K562 (cell line): ENCODE data around the gene IL4I1. TPM values are rescaled to one million over a fixed set of nuclear protein-coding genes. Genes with fewer than 3 reads are reported as not detected.
A peak's percentile ranks its signal among the peaks of the same experiment; 100 is the strongest.

Experiments
- BACH1 ChIP-seq: fragments of 200-800 bp; sonication (Bioruptor generic); IDR thresholded peaks from 2 replicates; pipeline ENCODE4 v1.6.1; 2016; ENCODE audit warnings: missing genetic modification characterization, missing compliant biosample characterization
- CTBP1 ChIP-seq: fragments of 450-650 bp; IDR thresholded peaks from 2 replicates; pipeline ENCODE4 v1.6.1; 2016; ENCODE audit warnings: borderline replicate concordance
- IRF9 ChIP-seq: fragments of 450-650 bp; IDR thresholded peaks from 2 replicates; pipeline ENCODE4 v1.6.1; 2016; ENCODE audit warnings: missing biosample characterization, missing genetic modification characterization
- MAFG ChIP-seq: fragments of 450-650 bp; conservative IDR thresholded peaks from 2 replicates; pipeline ENCODE4 v1.6.1; 2016; ENCODE audit warnings: missing genetic modification characterization, missing compliant biosample characterization
- POLR2G ChIP-seq: fragments of 200-400 bp; formaldehyde crosslinking; IDR thresholded peaks from 2 replicates; pipeline ENCODE4 v1.6.1; 2017; ENCODE audit warnings: low read depth, mild to moderate bottlenecking, antibody characterized with exemption, low read length, moderate library complexity
- POLR2H ChIP-seq: IDR thresholded peaks from 2 replicates; pipeline ENCODE4 v1.6.1; 2016; ENCODE audit warnings: missing genetic modification characterization, low read depth, mild to moderate bottlenecking, control low read depth, missing compliant biosample characterization, moderate library complexity
- RNF219 ChIP-seq: fragments of 250-450 bp; sonication (Bioruptor Pico); IDR thresholded peaks from 2 replicates; pipeline ENCODE4 v1.5.0; 2022; ENCODE audit warnings: mild to moderate bottlenecking
- SP1 ChIP-seq: sonication (generic); formaldehyde crosslinking; IDR thresholded peaks from 2 replicates; pipeline ENCODE4 v1.8.1; 2022; ENCODE audit warnings: mild to moderate bottlenecking, missing genetic modification reagents
- TFE3 ChIP-seq: fragments of 450-650 bp; formaldehyde crosslinking; IDR thresholded peaks from 2 replicates; pipeline ENCODE4 v1.4.0; 2020; ENCODE audit warnings: mild to moderate bottlenecking, mixed read lengths
- ZNF217 ChIP-seq: sonication (generic); formaldehyde crosslinking; IDR thresholded peaks from 2 replicates; pipeline ENCODE4 v1.8.0; 2022; ENCODE audit warnings: mild to moderate bottlenecking, missing genetic modification reagents
- polyA plus RNA-seq, 8 experiments: library from polyadenylated mRNA; depleted of rRNA in 4 of 8; stranded (reverse) in 5 of 8; unstranded in 3 of 8; fragments of >200 nt; fragmentation: Nextera tagmentation in 2 of 8; fragmentation: Illumina TruSeq in 1 of 8; extraction: Ambion mirVana in 2 of 8; extraction: Trizol in 1 of 8; gene quantifications; 2 replicates each; pipeline versions ENCODE4 v1.2.1 to v1.2.3, GENCODE V29; 2011 to 2014; ENCODE audit warnings: inconsistent platforms in 1 of 8, missing spikeins in 1 of 8
- total RNA-seq, 7 experiments: library from RNA; depleted of rRNA in 6 of 7; stranded (reverse); fragments of >200 nt in 6 of 7; fragmentation: Illumina TruSeq in 2 of 7; extraction: Trizol in 2 of 7; gene quantifications; 2 replicates each; pipeline versions ENCODE4 v1.2.1 to v1.2.3, GENCODE V29; 2011 to 2021; ENCODE audit warnings: low replicate concordance in 1 of 7
- TF ChIP-seq, protein P1 (sequence below), 2 experiments: fragments of 450-650 bp in 1 of 2; sonication (generic) in 1 of 2; formaldehyde crosslinking in 1 of 2; IDR thresholded peaks; 2 replicates each; pipeline versions ENCODE4 v1.7.1 to v1.9.0; 2016 to 2022; ENCODE audit warnings: inconsistent platforms in 1 of 2, mild to moderate bottlenecking in 1 of 2, missing genetic modification reagents in 1 of 2

Gene IL4I1
- total and polyA plus RNA-seq, 9 of the 15 experiments (the other 6 are each of a cell fraction or from before 2014, with no cell fraction given), result 0.06 to 0.95 (median 0.43) TPM; not detected in 2

DNA sequence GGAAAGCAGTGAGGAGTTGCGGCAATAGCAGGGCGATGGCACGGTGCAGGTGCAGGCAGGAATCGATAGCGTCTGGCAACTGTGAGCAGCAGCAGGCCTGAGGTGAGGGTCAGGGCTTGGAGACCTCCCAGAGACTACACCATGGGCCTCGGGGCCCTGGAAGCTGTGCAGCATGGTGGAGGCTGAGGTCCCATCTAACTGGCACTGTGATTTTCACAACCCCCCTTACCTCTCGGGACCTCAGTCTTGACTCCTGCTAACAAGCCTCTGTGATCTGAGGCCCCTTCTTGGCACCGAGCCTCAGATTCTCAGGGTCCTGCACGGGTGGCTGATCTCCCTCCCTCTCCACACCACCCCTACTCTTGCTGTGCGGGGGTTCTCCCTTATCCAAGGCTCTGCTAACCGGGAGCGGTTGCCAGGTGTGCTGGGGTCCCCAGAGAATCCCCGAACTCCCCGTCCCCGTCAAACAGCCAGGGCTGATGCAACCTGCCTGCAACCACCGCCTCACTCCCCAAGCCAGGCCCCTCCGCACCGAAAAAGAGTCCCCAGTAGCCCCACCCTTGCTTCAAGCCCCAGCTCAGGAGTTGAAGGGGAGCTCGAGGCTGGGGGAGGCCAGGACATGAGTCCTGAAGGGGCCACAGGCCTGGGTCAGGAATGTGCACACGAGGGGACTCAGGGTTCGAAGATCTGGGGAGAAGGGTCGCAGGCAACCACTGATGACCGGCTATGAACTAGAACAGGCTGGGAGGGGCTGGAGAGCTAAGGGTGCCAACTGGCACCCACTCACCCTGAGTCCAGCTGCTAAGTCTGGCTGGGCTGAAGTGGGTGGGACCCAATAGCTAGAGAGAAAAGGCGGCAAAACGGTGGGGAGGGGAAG is 27.6 kb upstream of the IL4I1 start (continued):
- TF ChIP-seq, protein P1, sequence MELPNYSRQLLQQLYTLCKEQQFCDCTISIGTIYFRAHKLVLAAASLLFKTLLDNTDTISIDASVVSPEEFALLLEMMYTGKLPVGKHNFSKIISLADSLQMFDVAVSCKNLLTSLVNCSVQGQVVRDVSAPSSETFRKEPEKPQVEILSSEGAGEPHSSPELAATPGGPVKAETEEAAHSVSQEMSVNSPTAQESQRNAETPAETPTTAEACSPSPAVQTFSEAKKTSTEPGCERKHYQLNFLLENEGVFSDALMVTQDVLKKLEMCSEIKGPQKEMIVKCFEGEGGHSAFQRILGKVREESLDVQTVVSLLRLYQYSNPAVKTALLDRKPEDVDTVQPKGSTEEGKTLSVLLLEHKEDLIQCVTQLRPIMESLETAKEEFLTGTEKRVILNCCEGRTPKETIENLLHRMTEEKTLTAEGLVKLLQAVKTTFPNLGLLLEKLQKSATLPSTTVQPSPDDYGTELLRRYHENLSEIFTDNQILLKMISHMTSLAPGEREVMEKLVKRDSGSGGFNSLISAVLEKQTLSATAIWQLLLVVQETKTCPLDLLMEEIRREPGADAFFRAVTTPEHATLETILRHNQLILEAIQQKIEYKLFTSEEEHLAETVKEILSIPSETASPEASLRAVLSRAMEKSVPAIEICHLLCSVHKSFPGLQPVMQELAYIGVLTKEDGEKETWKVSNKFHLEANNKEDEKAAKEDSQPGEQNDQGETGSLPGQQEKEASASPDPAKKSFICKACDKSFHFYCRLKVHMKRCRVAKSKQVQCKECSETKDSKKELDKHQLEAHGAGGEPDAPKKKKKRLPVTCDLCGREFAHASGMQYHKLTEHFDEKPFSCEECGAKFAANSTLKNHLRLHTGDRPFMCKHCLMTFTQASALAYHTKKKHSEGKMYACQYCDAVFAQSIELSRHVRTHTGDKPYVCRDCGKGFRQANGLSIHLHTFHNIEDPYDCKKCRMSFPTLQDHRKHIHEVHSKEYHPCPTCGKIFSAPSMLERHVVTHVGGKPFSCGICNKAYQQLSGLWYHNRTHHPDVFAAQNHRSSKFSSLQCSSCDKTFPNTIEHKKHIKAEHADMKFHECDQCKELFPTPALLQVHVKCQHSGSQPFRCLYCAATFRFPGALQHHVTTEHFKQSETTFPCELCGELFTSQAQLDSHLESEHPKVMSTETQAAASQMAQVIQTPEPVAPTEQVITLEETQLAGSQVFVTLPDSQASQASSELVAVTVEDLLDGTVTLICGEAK (IDR thresholded peaks at IDR 0.05), result no peak
- TF ChIP-seq, protein P1 (CRISPR knock-in tag; IDR thresholded peaks at IDR 0.05), result no peak
- peak; percentile 53 for TF ChIP-seq CTBP1
- TF ChIP-seq POLR2H (tag), result peak; percentile 80
- no peak for TF ChIP-seq MAFG (tag)
- no peak for TF ChIP-seq TFE3 (CRISPR knock-in tag)
- peak; percentile 94 for TF ChIP-seq IRF9 (tag)
- TF ChIP-seq POLR2G, result peak; percentile 71
- TF ChIP-seq ZNF217 (CRISPR knock-in tag), result no peak
- peak; percentile 8; the same call in 1 of the 2 replicates for TF ChIP-seq RNF219
- peak; percentile 49; the same call in 1 of the 2 replicates for TF ChIP-seq SP1 (CRISPR knock-in tag)
- TF ChIP-seq BACH1, result peak; percentile 43; the same call in 1 of the 2 replicates
